Panc1 (cell line): ENCODE results near the gene CLASRP. TPM values are rescaled to one million over a fixed set of nuclear protein-coding genes. Genes with fewer than 3 reads are reported as not detected.

Experiments used
- ATAC-seq: fragments of 200-7000 bp; cut with Tn5 transposase; 2 replicates; pipeline ENCODE4 v1.9.1; 2020; ENCODE audit warnings: mild to moderate bottlenecking, moderate library complexity
- BruUV-seq: library from RNA; stranded (reverse); fragments of 400-500 nt; replicated peaks from 2 replicates; lab custom pipeline; 2021; lab: Mats Ljungman, UMichigan
- CTCF ChIA-PET: fragments of 300-600 bp; sonication (Branson Sonifier 250); formaldehyde crosslinking; loops from one replicate; lab custom pipeline; 2022; ENCODE audit warnings: antibody characterized with exemption; lab: Charles Lee
- POLR2A ChIA-PET: fragments of 300-600 bp; sonication (Branson Sonifier 250); formaldehyde crosslinking; loops from one replicate; lab custom pipeline; 2022; ENCODE audit warnings: antibody characterized with exemption; lab: Charles Lee
- DNase-seq: peaks from one replicate; pipeline ENCODE4 v3.0.0-alpha.2; 2010; ENCODE audit warnings: low read depth, low spot score
- H3K27ac ChIP-seq: 2 replicates; pipeline ENCODE4 v1.5.1; 2011; ENCODE audit warnings: mild to moderate bottlenecking, low read length, inconsistent platforms
- H3K27me3 ChIP-seq: fragments of 200-500 bp; sonication (Bioruptor generic); 2 replicates; pipeline ENCODE4 v1.6.0; 2014; ENCODE audit warnings: low read length, inconsistent platforms; ENCODE audit not compliant: control insufficient read depth, insufficient read depth
- H3K36me3 ChIP-seq: fragments of 200-500 bp; sonication (Bioruptor generic); 2 replicates; pipeline ENCODE4 v1.5.1; 2014; ENCODE audit warnings: inconsistent platforms, mild to moderate bottlenecking, low read length, moderate library complexity; ENCODE audit not compliant: control insufficient read depth, insufficient read depth
- H3K4me1 ChIP-seq: 2 replicates; pipeline ENCODE4 v1.5.1; 2011; ENCODE audit warnings: inconsistent platforms, mild to moderate bottlenecking, low read length, moderate library complexity; ENCODE audit not compliant: control insufficient read depth, insufficient read depth
- H3K4me3 ChIP-seq, 2 experiments: 2 replicates each; pipeline ENCODE4 v1.5.1; 2011 to 2012; ENCODE audit warnings: low read depth in 2 of 2, low read length in 2 of 2, mild to moderate bottlenecking in 2 of 2, inconsistent platforms in 1 of 2, moderate library complexity in 1 of 2
- H3K9me3 ChIP-seq: fragments of 200-500 bp; sonication (Bioruptor generic); 2 replicates; pipeline ENCODE4 v1.5.1; 2014; ENCODE audit warnings: low read depth, mild to moderate bottlenecking, inconsistent platforms, low read length, moderate library complexity; ENCODE audit not compliant: control insufficient read depth, insufficient read depth
- CTCF ChIP-seq: fragments of 450-650 bp; IDR thresholded peaks from 2 replicates; pipeline ENCODE4 v1.5.1; 2017; ENCODE audit warnings: mild to moderate bottlenecking
- POLR2AphosphoS5 ChIP-seq: IDR thresholded peaks from 2 replicates; pipeline ENCODE4 v1.6.1; 2012; ENCODE audit warnings: mild to moderate bottlenecking, low read depth, low read length, moderate library complexity
- REST ChIP-seq, 2 experiments: IDR thresholded peaks; 2 replicates each; pipeline ENCODE4 v1.6.1; 2011 to 2012; ENCODE audit warnings: low read depth in 2 of 2, control low read depth in 1 of 2, low read length in 1 of 2, mild to moderate bottlenecking in 1 of 2, moderate library complexity in 1 of 2; ENCODE audit not compliant: insufficient read depth in 1 of 2
- SIN3A ChIP-seq: IDR thresholded peaks from 2 replicates; pipeline ENCODE4 v1.6.1; 2012; ENCODE audit warnings: low read depth, mild to moderate bottlenecking, low read length, moderate library complexity, borderline replicate concordance; ENCODE audit not compliant: insufficient read depth
- TCF7L2 ChIP-seq: IDR thresholded peaks from 2 replicates; pipeline ENCODE4 v1.6.1; 2011; ENCODE audit warnings: mild to moderate bottlenecking, low read depth, low read length, inconsistent platforms
- in situ Hi-C: cut with HindIII; loops from 2 replicates; pipeline ENCODE4 v1.10.0; 2016; ENCODE audit warnings: low sequenced_read_pairs, low pct_unique_long_range_greater_than_20kb
- intact Hi-C: fragments of 100-400 bp; cut with micrococcal nuclease; formaldehyde crosslinking; loops from one replicate; pipeline ENCODE4 v1.10.0; 2022; ENCODE audit not compliant: unreplicated experiment
- total RNA-seq: library from RNA; stranded (reverse); gene quantifications from one replicate; pipeline ENCODE4 v1.2.1, GENCODE V29; 2021; ENCODE audit not compliant: unreplicated experiment

The CLASRP gene
- total RNA-seq, 1 experiment from 2014 or later: 72.4 TPM

- no peak for TF ChIP-seq SIN3A
- TF ChIP-seq CTCF: no peak
- TF ChIP-seq TCF7L2: no peak
- TF ChIP-seq REST (IDR thresholded peaks at IDR 0.05; ENCODE audit: insufficient read depth in 1 of 2, low read depth in 2 of 2, low read length in 1 of 2): no peak
- TF ChIP-seq POLR2AphosphoS5: no peak
- in situ Hi-C loops: no loop called here
- H3K4me3 ChIP-seq: no peak overlapping the region
- ChIA-PET CTCF (no interaction called here), POLR2A (no interaction called here)
- H3K27me3 ChIP-seq: no peaks in the 10 kb centered on the region
- intact Hi-C loops: no loop called here
- H3K9me3 ChIP-seq: no peaks in the 10 kb centered on the region
- H3K27ac ChIP-seq: no peak overlapping the region
- no TSS peak for BruUV-seq
- DNase-seq (no peak), ATAC-seq (no peak)
- H3K4me1 ChIP-seq: no peaks in the 10 kb centered on the region
- H3K36me3 ChIP-seq: no peaks in the 10 kb centered on the region
These were observed 16.9 kb upstream of the CLASRP start for GRCh38 chr19:45021971-45022370.

DNA sequence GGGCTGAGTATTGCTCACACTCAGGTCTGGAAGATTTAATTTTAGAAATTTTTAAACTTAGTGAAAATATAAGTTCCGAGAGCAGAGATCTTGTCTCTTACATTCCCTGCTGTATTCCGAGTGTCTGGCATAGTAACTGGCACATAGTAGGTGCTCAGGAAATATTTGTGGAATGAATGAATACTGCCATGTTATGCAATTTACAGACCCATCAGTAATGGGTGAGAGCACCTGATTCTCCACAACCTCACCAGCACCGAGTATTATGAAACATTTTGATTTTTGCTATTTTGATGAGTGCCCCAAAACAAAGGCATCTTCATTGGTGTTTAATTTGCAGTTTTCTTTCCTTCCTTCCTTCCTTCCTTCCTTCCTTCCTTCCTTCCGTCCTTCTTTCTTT lies 15.8 kb upstream of the CLASRP start:
- CTCF ChIA-PET: no interaction called here

More for the DNA sequence above, 15.8 kb upstream of the CLASRP start:
- Histone ChIP-seq H3K4me1 (no peaks in the 10 kb centered on the region), H3K4me3 (no peak overlapping the region), H3K36me3 (no peaks in the 10 kb centered on the region), H3K27ac (no peak overlapping the region), H3K9me3 (no peaks in the 10 kb centered on the region), H3K27me3 (no peaks in the 10 kb centered on the region)
- TF ChIP-seq POLR2AphosphoS5: no peak
- TF ChIP-seq SIN3A: no peak
- TF ChIP-seq CTCF: no peak
- no peak for TF ChIP-seq TCF7L2
- TF ChIP-seq REST (IDR thresholded peaks at IDR 0.05; ENCODE audit: insufficient read depth in 1 of 2, low read depth in 2 of 2, low read length in 1 of 2): no peak
- no TSS peak for BruUV-seq
- intact Hi-C loops (no loop called here), in situ Hi-C loops (no loop called here)
- DNase-seq (no peak), ATAC-seq (no peak)
- POLR2A ChIA-PET: no interaction called here
